GM12878 (cell line): ENCODE measurements around the gene SPDL1. TPM values are rescaled to one million over a fixed set of nuclear protein-coding genes. Genes with fewer than 3 reads are reported as not detected.
A peak's percentile ranks its signal among the peaks of the same experiment; 100 is the strongest.

Experiments used
- ATAC-seq: fragments of 200-7000 bp; cut with Tn5 transposase; 3 replicates; pipeline ENCODE4 v1.9.1; 2020; ENCODE audit warnings: mild to moderate bottlenecking, moderate library complexity
- BruUV-seq: library from RNA; stranded (reverse); fragments of 400-500 nt; replicated peaks from 2 replicates; lab custom pipeline; 2021; lab: Mats Ljungman, UMichigan
- CTCF ChIA-PET: fragments of 300-600 bp; sonication (Branson Sonifier 250); formaldehyde crosslinking; extraction: SDS; loops from one replicate; lab custom pipeline; 2021; ENCODE audit warnings: inconsistent platforms; lab: Yijun Ruan, JAX
- POLR2A ChIA-PET: fragments of 350-600 bp; formaldehyde crosslinking; extraction: SDS; loops from one replicate; lab custom pipeline; 2021; ENCODE audit warnings: inconsistent platforms; lab: Charles Lee
- RAD21 ChIA-PET: fragments of 300-600 bp; sonication (Branson Sonifier 250); formaldehyde crosslinking; loops from one replicate; lab custom pipeline; 2023; ENCODE audit warnings: antibody characterized with exemption; ENCODE audit not compliant: unreplicated experiment; lab: Charles Lee
- SMC1A ChIA-PET: fragments of 300-600 bp; sonication (Branson Sonifier 250); formaldehyde crosslinking; loops from one replicate; lab custom pipeline; 2023; ENCODE audit not compliant: unreplicated experiment, uncharacterized antibody; lab: Charles Lee
- DNase-seq: peaks from one replicate; pipeline ENCODE4 v3.0.0-alpha.2; 2011; ENCODE audit warnings: low read depth, low spot score
- FAIRE-seq: peaks from 3 replicates; lab custom pipeline; 2011; peaks lifted over from hg19 to GRCh38; lab: Jason Lieb, UNC
- H2AFZ ChIP-seq: 2 replicates; pipeline ENCODE4 v1.6.0; 2011; ENCODE audit warnings: low read depth, low read length, control low read depth; ENCODE audit not compliant: control insufficient read depth
- H3K27ac ChIP-seq: 2 replicates; pipeline ENCODE4 v1.5.1; 2011; ENCODE audit warnings: control low read depth; ENCODE audit not compliant: control insufficient read depth, insufficient read depth
- H3K27me3 ChIP-seq, 2 experiments: replicated peaks in 1 of 2; 2 replicates each; pipeline versions ENCODE4 v1.6.0 to v1.6.1; 2011; ENCODE audit warnings: low read length in 1 of 2; ENCODE audit not compliant: control insufficient read depth in 2 of 2, insufficient read depth in 2 of 2
- H3K36me3 ChIP-seq, 2 experiments: 2 replicates each; pipeline ENCODE4 v1.5.1; 2011; ENCODE audit warnings: low read length in 1 of 2; ENCODE audit not compliant: control insufficient read depth in 2 of 2, insufficient read depth in 2 of 2
- H3K4me1 ChIP-seq: 2 replicates; pipeline ENCODE4 v1.6.1; 2011; ENCODE audit warnings: mild to moderate bottlenecking, low read length, moderate library complexity, mixed read lengths; ENCODE audit not compliant: control insufficient read depth, insufficient read depth
- H3K4me2 ChIP-seq: 2 replicates; pipeline ENCODE4 v1.6.0; 2011; ENCODE audit warnings: control low read depth; ENCODE audit not compliant: control insufficient read depth, insufficient read depth
- H3K4me3 ChIP-seq: fragments of 200-600 bp; sonication (generic); 2 replicates; pipeline ENCODE4 v1.5.1; 2016
- H3K79me2 ChIP-seq: 2 replicates; pipeline ENCODE4 v1.6.0; 2011; ENCODE audit warnings: low read length; ENCODE audit not compliant: control insufficient read depth, insufficient read depth
- H3K9ac ChIP-seq: 2 replicates; pipeline ENCODE4 v1.8.0; 2011; ENCODE audit warnings: low read length, control low read depth, mixed read lengths; ENCODE audit not compliant: control insufficient read depth, insufficient read depth
- H3K9me3 ChIP-seq: replicated peaks from 3 replicates; pipeline ENCODE4 v1.5.1; 2011; ENCODE audit warnings: mild to moderate bottlenecking, low read length; ENCODE audit not compliant: control insufficient read depth, insufficient read depth
- H4K20me1 ChIP-seq: 2 replicates; pipeline ENCODE4 v1.6.0; 2011; ENCODE audit not compliant: control insufficient read depth, insufficient read depth
- BCL3 ChIP-seq: IDR thresholded peaks from 2 replicates; pipeline ENCODE4 v1.6.1; 2011; ENCODE audit warnings: borderline replicate concordance, low read depth, mild to moderate bottlenecking, moderate library complexity, low read length; ENCODE audit not compliant: insufficient read depth, poor library complexity, severe bottlenecking
- EZH2 ChIP-seq: IDR thresholded peaks from 2 replicates; pipeline ENCODE4 v1.6.1; 2012; ENCODE audit warnings: low read depth, mild to moderate bottlenecking, control low read depth, inconsistent platforms, low read length, borderline replicate concordance; ENCODE audit not compliant: control insufficient read depth
- JUNB ChIP-seq: IDR thresholded peaks from 2 replicates; pipeline ENCODE4 v1.6.1; 2016; ENCODE audit warnings: antibody characterized with exemption, mild to moderate bottlenecking
- ZNF384 ChIP-seq: IDR thresholded peaks from 2 replicates; pipeline ENCODE4 v1.6.1; 2012; ENCODE audit warnings: low read depth, mild to moderate bottlenecking, low read length, improper control_type of control experiment, borderline replicate concordance
- WGBS: methylation state at CpG from one replicate; pipeline ENCODE4 v1.1.6; 2016; ENCODE audit warnings: low lambda C conversion rate; ENCODE audit not compliant: insufficient replicate concordance, insufficient coverage; ENCODE audit errors: missing lambda C conversion rate; 5-methylcytosine and 5-hydroxymethylcytosine counted together
- in situ Hi-C: fragments of 300-500 bp; cut with MboI; formaldehyde crosslinking; loops from 9 replicates; pipeline ENCODE4 v1.14.3; 2018; ENCODE audit warnings: mixed read lengths
- intact Hi-C: fragments of 100-400 bp; cut with micrococcal nuclease; formaldehyde crosslinking; loops from one replicate; pipeline ENCODE4 v1.14.2; 2022; ENCODE audit not compliant: unreplicated experiment
- polyA plus RNA-seq, 11 experiments: library from polyadenylated mRNA; depleted of rRNA in 4 of 11; unstranded in 6 of 11; stranded (reverse) in 5 of 11; fragments of >200 nt; fragmentation: Nextera tagmentation in 4 of 11; fragmentation: Illumina TruSeq in 1 of 11; extraction: Ambion mirVana in 4 of 11; extraction: Trizol in 1 of 11; gene quantifications; 1 replicate in 1 of 11; 2 replicates in 10 of 11; pipeline versions ENCODE4 v1.2.1 to v1.2.3, GENCODE V29; 2011 to 2016; ENCODE audit warnings: inconsistent platforms in 2 of 11, missing spikeins in 2 of 11, low read depth in 1 of 11
- total RNA-seq, 4 experiments: library from RNA; depleted of rRNA in 3 of 4; stranded (reverse); fragments of >200 nt in 3 of 4; fragmentation: Illumina TruSeq in 1 of 4; extraction: Trizol in 1 of 4; gene quantifications; 2 replicates each; pipeline versions ENCODE4 v1.2.1 to v1.2.3, GENCODE V29; 2013 to 2021

SPDL1 gene
- total and polyA plus RNA-seq, 10 of the 15 experiments (the other 5 are each of a cell fraction or from before 2014, with no cell fraction given) = 34.2 to 69.9 (median 46.0) TPM

DNA sequence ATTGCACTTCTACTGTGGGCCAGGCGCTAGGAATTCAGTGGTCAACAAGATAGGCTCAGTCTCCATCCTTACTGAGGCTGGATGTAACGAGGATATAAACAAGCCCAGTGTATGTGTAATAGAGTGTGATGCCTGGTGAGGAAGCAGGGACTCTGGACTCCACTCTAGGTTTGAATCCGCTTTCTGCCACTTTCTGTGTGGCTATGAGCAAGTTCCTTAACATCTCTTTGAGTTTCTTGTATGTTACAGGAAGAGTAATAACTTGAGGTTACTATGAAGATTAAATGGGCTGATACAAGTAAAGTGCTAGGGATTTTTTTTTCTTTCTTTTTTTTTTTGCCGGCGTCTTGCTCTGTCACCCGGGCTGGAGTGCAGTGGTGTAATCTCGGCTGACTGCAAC is 65.9 kb downstream of the SPDL1 start:
- ChIA-PET SMC1A (interaction anchor here (0.7 to 8.0 kb wide), 8 partner anchors 10 to 396 kb away, joined by 3 to 68 read pairs (median 4); no protein-coding TSS in a partner anchor), CTCF (interaction anchor here (0.7 to 1.2 kb wide), 3 partner anchors 12 to 21 kb away, joined by 3 to 5 read pairs (median 3); partner anchors contain the start of gene DOCK2), RAD21 (interaction anchor here (0.7 to 6.8 kb wide), 3 partner anchors 11 to 53 kb away, joined by 3 to 47 read pairs (median 31); partner anchors contain the start of gene DOCK2), POLR2A (interaction anchor here (2.2 to 2.9 kb wide), 2 partner anchors 12 to 22 kb away, joined by 14 to 15 read pairs; partner anchors contain the start of gene DOCK2)
- Histone ChIP-seq H3K9me3 (no peaks in the 10 kb centered on the region; the same call in 2 of the 3 replicates), H3K4me3 (0 out of 2 replicates have a peak overlapping the region, but pooled peaks have one; percentile 30), H3K79me2 (peaks cover 98% of the 10 kb centered on the region), H3K9ac (peak overlapping the region; percentile 18; the same call in 1 of the 2 replicates), H3K4me1 (peaks cover 79% of the 10 kb centered on the region), H3K27me3 (no peaks in the 10 kb centered on the region), H3K27ac (peak overlapping the region; percentile 98), H3K36me3 (peaks cover 9 to 16% of the 10 kb centered on the region in 2 experiments; a peak in 3 of 4 replicates), H4K20me1 (no peaks in the 10 kb centered on the region), H2AFZ (no peak overlapping the region), H3K4me2 (peak overlapping the region; percentile 99)
- ATAC-seq = peak; percentile 11
- intact Hi-C loops (no loop called here), in situ Hi-C loops (no loop called here)
- DNase-seq = no peak
- TF ChIP-seq EZH2 (no peak), JUNB (0 out of 2 replicates have a peak, but pooled peaks have one; percentile 14), ZNF384 (0 out of 2 replicates have a peak, but pooled peaks have one; percentile 14), BCL3 (no peak)
- no peak for FAIRE-seq
- 14% methylated on average over 7 of the region's 7 CpGs for WGBS
- no TSS peak for BruUV-seq
